ENCODE data around the gene TGFB2. TPM values are rescaled to one million over a fixed set of nuclear protein-coding genes. Genes with fewer than 3 reads are reported as not detected.

TGFB2 gene
- total RNA-seq, 2 donors from 2014 or later: 4.3 to 8.7 TPM

DNA sequence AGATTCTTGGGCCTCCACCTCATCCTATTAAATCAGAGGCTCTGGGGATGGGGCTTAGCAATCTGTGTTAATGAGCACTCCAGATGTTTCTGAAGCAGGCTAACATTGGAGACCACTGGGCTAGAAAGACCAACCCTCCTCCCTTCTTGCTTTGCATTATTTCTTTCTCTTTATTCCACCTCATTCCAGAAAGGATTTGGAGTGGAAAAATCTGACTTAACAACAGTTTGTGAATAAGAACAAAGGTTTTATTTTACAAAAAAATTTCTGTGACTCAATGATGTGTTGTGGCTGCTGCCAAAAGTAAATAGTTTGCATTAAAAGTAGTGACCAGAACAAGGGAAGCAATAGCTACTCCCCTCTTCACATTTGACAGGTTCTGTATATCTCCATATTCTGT is 79.4 kb downstream of the TGFB2 start:
- H3K27me3 ChIP-seq: no peaks in the 10 kb centered on the region
- H3K4me3 ChIP-seq: no peak overlapping the region
- DNase-seq (ENCODE audit: low spot score): no peak
- H3K27ac ChIP-seq: no peak overlapping the region
- H3K9me3 ChIP-seq: no peaks in the 10 kb centered on the region
- no peak for TF ChIP-seq CTCF (IDR thresholded peaks at IDR 0.05)
- H3K36me3 ChIP-seq: no peaks in the 10 kb centered on the region
- H3K4me1 ChIP-seq: peaks cover 0 to 4% of the 10 kb centered on the region in 2 donors

GRCh38 chr1:218425647-218426342 is 80.7 kb downstream of the TGFB2 start:
- no peak for TF ChIP-seq CTCF (IDR thresholded peaks at IDR 0.05)
- Histone ChIP-seq H3K9me3 (no peaks in the 10 kb centered on the region), H3K36me3 (no peaks in the 10 kb centered on the region), H3K27me3 (no peaks in the 10 kb centered on the region), H3K4me1 (peaks cover 0 to 4% of the 10 kb centered on the region in 2 donors), H3K27ac (peak overlapping the region in 1 of 2 donors; percentile 41), H3K4me3 (no peak overlapping the region)
- no peak for DNase-seq (ENCODE audit: low spot score)

GRCh38 chr1:218426343-218426657 is 81.2 kb downstream of the TGFB2 start:
- peak overlapping the region in 1 of 2 donors; percentile 41 for H3K27ac ChIP-seq
- peak; percentile 75 for DNase-seq (ENCODE audit: low spot score)
- no peaks in the 10 kb centered on the region for H3K9me3 ChIP-seq
- TF ChIP-seq CTCF (IDR thresholded peaks at IDR 0.05): no peak
- no peaks in the 10 kb centered on the region for H3K36me3 ChIP-seq
- no peaks in the 10 kb centered on the region for H3K27me3 ChIP-seq
- H3K4me1 ChIP-seq: peaks cover 0 to 4% of the 10 kb centered on the region in 2 donors
- H3K4me3 ChIP-seq: no peak overlapping the region

DNA sequence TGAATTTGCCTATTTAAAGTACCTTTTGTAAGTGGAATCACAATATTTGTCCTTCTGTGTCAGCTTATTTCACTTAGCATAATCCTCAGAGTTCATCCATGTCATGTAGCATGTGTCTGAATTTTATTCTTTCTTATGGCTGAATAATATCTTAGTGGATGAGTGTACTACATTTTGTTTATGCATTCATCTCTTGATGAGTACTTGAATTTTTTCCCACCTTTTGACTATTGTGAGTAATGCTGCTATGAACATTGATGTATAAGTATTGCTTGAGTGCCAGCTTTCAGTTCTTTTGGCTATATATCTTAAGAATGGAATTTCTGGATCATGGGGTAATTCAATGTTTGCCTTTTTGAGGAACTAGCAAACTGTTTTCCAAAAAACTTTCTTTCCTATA is 84.2 kb downstream of the TGFB2 start:
- no peaks in the 10 kb centered on the region for H3K27me3 ChIP-seq
- no peak overlapping the region for H3K4me3 ChIP-seq
- DNase-seq (ENCODE audit: low spot score): no peak
- H3K4me1 ChIP-seq: peaks cover 0 to 4% of the 10 kb centered on the region in 2 donors
- no peaks in the 10 kb centered on the region for H3K36me3 ChIP-seq
- H3K9me3 ChIP-seq: no peaks in the 10 kb centered on the region
- H3K27ac ChIP-seq: no peak overlapping the region
- TF ChIP-seq CTCF (IDR thresholded peaks at IDR 0.05): no peak

DNA sequence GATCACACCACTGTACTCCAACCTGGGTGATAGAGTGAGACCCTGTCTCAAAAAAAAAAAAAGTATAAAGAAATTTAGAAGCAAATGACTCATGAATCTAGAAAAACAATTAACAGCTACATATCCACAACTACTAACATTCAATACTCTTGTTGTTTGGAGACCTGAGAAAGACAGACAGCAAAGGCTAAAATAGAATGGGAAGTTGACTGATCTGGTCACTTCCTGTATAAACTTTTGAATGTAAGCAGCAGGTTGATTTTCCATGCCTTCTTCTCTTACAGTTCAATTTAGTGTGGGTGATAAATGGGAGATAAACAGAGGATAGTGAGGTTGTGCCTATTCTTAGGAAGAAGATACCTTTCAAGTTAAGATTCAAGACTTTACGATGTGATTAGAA is 85.2 kb downstream of the TGFB2 start:
- DNase-seq (ENCODE audit: low spot score): no peak
- Histone ChIP-seq H3K9me3 (no peaks in the 10 kb centered on the region), H3K27me3 (no peaks in the 10 kb centered on the region), H3K4me3 (no peak overlapping the region), H3K4me1 (peaks cover 0 to 4% of the 10 kb centered on the region in 2 donors), H3K27ac (no peak overlapping the region), H3K36me3 (no peaks in the 10 kb centered on the region)
- TF ChIP-seq CTCF (IDR thresholded peaks at IDR 0.05): no peak

DNA sequence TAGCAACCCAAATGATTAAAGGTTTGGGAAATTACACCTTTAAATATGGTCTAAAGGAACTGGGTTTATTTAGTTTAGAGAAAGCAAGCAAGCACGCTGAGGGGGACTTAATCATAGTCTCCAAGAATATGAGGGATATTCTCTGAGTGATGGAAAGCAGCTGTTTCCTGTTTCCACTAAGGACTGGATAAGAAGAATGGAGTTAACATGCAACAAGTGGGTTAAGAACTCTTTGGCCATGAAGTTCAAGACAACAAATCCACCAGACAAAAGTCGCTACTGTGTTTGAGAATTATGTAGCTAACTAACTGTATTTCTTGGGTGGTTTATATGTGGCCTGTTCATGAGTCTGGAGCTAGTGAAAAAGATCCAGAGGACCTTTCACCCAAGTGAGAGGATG is 85.7 kb downstream of the TGFB2 start:
- Histone ChIP-seq H3K9me3 (no peaks in the 10 kb centered on the region), H3K36me3 (no peaks in the 10 kb centered on the region), H3K27me3 (no peaks in the 10 kb centered on the region), H3K4me1 (peaks cover 0 to 3% of the 10 kb centered on the region in 2 donors), H3K27ac (no peak overlapping the region), H3K4me3 (no peak overlapping the region)
- DNase-seq (ENCODE audit: low spot score): no peak
- no peak for TF ChIP-seq CTCF (IDR thresholded peaks at IDR 0.05)

Measured in right atrium auricular region (tissue), 2 donors.